Urinary bladder (tissue), 4 donors: ENCODE measurements around the gene PCSK1N. TPM values are rescaled to one million over a fixed set of nuclear protein-coding genes. Genes with fewer than 3 reads are reported as not detected.
"Not testable (repeated sequence)": the region's sequence is repeated elsewhere in the genome, so short reads cannot be mapped to it uniquely, and the experiment has no call there.

Source experiments
- DNase-seq: peaks from one replicate; pipeline ENCODE4 v3.0.0-alpha.2; 2015; ENCODE audit errors: extremely low spot score
- H3K27ac ChIP-seq: one replicate; pipeline ENCODE4 v1.5.1; 2013; ENCODE audit warnings: low read depth, mild to moderate bottlenecking, moderate library complexity
- H3K36me3 ChIP-seq: one replicate; pipeline ENCODE4 v1.6.1; 2013; ENCODE audit warnings: mild to moderate bottlenecking, moderate library complexity; ENCODE audit not compliant: insufficient read depth
- H3K4me1 ChIP-seq: one replicate; pipeline ENCODE4 v1.6.1; 2013; ENCODE audit warnings: mild to moderate bottlenecking, moderate library complexity; ENCODE audit not compliant: insufficient read depth
- H3K4me3 ChIP-seq: one replicate; pipeline ENCODE4 v1.5.1; 2013; ENCODE audit warnings: low read depth, low read length
- WGBS: extraction: QIAGEN DNeasy Blood & Tissue Kit; methylation state at CpG from one replicate; pipeline ENCODE4 v1.1.7; 2013; 5-methylcytosine and 5-hydroxymethylcytosine counted together
- polyA plus RNA-seq: library from polyadenylated mRNA; stranded (reverse); fragments of 200-250 nt; gene quantifications from one replicate; pipeline ENCODE4 v1.2.3, GENCODE V29; 2013
- total RNA-seq: library from RNA; depleted of rRNA; stranded (reverse); fragments of >200 nt; gene quantifications from one replicate; pipeline ENCODE4 v1.2.3, GENCODE V29; 2014
- donor health status: healthy with polysubstance abuse.
- donor health status: healthy.

PCSK1N gene
- total and polyA plus RNA-seq, 2 donors, result 1.1 to 6.9 TPM

DNA sequence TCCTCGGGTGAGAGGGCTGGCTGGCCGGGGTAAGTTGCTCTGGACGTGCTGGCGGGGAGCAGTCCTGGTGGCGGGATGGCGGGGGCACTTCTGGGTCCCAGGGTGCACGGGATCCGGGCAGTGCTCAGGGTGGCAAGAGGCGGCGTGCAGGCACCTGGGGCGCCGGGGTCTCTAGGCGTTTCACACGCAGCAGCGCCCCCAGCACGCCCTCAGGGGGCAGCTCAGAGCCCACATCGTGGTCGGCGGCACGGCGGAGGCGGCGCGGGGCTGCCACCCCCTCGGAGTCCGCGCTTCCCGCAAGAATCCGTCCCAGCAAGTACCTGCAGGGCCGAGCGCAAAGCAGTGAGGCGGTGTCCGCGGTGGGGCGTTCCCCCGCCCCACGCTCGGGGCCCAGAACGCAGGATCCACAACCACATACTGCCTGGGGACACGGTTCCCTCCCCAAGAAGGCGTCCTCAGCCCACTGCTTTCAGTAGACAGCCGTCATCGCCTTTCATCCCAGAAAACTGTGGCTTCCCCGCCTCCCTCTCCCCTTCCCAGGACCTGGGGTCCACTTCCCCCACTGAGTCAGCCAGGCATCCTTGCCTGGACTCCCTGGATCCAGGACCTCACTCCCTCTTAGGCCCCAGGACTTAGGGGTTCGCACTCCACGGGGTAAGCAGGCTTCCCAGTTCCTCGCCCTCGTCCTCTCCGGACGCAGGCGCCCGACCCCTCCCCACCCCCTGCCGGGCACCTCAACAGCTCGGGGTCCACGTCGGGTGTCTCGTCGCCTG lies 4.1 kb downstream of the PCSK1N start:
- Histone ChIP-seq H3K36me3 (no peaks in the 10 kb centered on the region), H3K27ac (no peak overlapping the region), H3K4me3 (no peak overlapping the region), H3K4me1 (no peaks in the 10 kb centered on the region)
- no peak for DNase-seq
- WGBS, result 9% methylated on average over 56 of the region's 58 CpGs

DNA sequence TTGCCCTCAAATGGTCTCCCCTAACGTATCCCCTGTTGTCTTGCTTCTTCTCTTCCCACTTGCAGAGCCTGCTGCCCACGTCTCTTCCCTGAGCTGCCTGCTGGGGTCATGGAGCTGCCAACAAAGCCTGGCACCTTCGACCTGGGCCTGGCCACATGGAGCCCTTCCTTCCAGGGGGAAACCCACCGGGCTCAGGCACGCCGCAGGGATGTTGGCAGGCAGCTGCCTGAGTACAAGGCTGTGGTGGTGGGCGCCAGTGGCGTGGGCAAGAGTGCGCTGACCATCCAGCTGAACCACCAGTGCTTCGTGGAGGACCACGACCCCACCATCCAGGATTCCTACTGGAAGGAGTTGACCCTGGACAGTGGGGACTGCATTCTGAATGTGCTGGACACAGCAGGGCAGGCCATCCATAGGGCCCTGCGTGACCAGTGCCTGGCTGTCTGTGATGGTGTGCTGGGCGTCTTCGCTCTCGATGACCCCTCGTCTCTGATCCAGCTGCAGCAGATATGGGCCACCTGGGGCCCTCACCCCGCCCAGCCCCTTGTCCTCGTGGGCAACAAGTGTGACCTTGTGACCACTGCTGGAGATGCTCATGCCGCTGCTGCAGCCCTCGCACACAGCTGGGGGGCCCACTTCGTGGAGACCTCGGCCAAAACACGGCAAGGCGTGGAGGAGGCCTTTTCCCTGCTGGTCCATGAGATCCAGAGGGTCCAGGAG lies 6.2 kb downstream of the PCSK1N start:
- Histone ChIP-seq H3K36me3 (no peaks in the 10 kb centered on the region), H3K27ac (no peak overlapping the region), H3K4me1 (no peaks in the 10 kb centered on the region), H3K4me3 (no peak overlapping the region)
- 92% methylated on average over 24 of the region's 24 CpGs for WGBS
- DNase-seq, result no peak

DNA sequence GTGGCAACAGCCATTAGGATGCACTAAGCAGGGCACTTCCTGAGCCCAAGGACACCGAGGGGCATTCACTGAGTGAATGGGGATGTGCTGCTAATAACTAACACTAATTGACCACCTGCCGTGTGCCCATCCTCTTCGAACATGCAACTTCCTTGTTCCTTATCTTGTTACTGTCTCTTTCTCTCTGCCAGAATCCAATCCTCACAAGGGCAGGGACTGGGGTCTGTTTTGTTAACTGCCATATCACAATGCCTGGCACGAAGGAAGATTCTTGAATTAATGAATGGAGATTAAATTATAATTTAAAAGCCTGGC lies 7.8 kb downstream of the PCSK1N start:
- Histone ChIP-seq H3K4me1 (no peaks in the 10 kb centered on the region), H3K4me3 (no peak overlapping the region), H3K27ac (no peak overlapping the region), H3K36me3 (no peaks in the 10 kb centered on the region)
- 70% methylated on average over 4 of the region's 4 CpGs for WGBS
- DNase-seq, result no peak

DNA sequence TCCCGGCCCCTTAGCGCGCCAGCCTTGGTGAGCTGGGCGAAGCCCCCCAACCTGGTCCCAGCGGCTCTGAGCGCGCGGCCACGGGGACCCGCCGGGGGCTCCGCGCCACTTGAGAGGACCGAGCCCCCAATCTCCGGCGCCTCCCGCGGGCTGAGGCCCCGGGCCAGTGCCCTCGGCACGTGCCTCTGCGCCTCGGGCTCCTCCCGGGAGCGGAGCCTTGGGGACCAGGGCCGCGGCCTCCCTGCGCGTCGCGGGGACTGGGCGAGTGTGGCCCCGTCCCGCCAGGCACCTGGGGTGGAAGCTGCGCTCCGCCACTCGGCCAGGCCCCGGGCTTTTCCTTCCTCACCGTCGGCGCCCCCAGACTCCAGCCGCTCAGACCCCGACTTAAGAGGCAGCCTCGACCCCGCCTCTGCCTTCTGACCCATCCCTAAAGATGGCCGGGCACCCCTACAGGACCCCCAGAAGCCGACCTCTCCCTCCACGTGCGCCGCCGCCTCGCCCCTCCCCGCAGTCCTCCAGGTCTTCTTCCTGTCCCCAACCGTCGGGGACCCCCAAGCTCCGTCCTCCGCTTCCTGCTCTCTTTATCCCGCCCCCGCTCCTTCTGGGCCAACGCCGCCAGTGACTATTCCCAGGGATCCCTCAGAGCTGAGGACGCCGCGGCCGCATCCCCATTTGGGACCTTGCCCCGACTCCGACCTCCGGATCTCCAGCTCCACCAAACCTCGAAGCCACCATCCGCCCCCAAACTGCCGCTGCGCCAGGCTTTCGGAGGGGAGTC lies 8.3 kb downstream of the PCSK1N start:
- Histone ChIP-seq H3K36me3 (no peaks in the 10 kb centered on the region), H3K4me1 (no peaks in the 10 kb centered on the region), H3K4me3 (no peak overlapping the region), H3K27ac (no peak overlapping the region)
- no peak for DNase-seq
- 39% methylated on average over 72 of the region's 73 CpGs for WGBS

DNA sequence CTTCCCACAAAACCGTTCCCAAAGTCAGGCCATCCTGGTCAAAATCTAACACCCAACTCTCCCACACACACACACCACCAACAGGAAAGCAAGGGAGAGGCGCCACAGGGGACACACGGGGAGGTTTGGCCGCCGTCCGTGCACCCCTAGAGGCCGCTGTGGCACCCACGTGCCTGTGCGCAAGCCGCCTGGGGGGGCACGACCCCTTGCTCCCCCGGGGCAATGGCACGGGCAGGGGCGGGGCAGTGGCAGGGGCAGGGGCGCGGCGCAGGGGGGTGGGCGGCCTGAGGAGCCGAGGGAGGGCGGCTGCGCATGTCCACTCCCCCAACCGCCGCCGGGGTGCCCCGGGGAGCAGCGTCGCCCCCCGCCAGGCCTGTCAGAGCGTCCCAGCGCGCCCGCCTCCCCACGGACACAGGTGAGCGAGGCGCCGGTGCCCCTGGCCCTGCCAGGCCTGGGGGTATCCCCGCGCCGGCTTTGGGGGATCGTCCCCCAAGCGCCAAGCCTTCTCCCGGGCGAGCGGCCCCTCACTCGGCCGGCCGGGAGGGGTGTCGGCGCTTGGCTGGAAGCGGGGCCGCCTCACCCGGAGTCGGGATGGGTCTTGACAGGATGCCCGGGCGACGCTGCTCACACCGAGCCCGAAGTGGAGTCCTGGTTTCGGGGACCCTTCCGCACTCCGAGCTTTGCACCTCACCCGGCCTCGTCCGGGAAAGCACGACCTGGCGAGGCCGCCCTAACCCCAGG lies 9.1 kb downstream of the PCSK1N start, which contains the start of gene ERAS:
TSS of gene ERAS (plus strand) at position 379 of the 741 bp plus-strand sequence. CDS start 2,611 bp downstream, outside the sequence.
- H3K4me3 ChIP-seq, result no peak within 1 kb of the TSS
- no peaks in the 10 kb centered on the region for H3K4me1 ChIP-seq
- WGBS, result 45% methylated on average over 61 of the region's 67 CpGs
- no peak within 1 kb of the TSS for H3K27ac ChIP-seq
- no peaks in the 10 kb centered on the region for H3K36me3 ChIP-seq
- DNase-seq, result no peak

DNA sequence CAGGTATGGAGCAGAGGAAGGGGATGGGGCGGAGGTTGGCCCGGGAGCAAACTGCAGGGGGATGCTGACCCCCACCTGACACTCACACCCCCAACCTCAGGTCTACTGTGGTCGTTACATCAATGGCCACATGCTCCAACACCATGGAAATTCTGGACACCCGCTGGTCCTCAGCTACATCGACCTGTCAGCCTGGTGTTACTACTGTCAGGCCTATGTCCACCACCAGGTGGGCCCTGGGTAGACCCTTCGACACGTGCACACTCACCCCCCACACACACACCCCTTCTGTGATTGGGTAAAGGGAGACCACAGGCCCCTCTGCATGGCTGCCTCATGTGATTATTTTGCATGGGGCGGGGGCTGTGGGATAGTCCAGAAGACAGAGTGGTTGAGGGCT lies 11.3 kb downstream of the PCSK1N start:
- H3K27ac ChIP-seq, result no peak overlapping the region
- no peak overlapping the region for H3K4me3 ChIP-seq
- H3K4me1 ChIP-seq, result no peaks in the 10 kb centered on the region
- DNase-seq, result no peak
- no peaks in the 10 kb centered on the region for H3K36me3 ChIP-seq
- WGBS, result 95% methylated on average over 8 of the region's 8 CpGs

DNA sequence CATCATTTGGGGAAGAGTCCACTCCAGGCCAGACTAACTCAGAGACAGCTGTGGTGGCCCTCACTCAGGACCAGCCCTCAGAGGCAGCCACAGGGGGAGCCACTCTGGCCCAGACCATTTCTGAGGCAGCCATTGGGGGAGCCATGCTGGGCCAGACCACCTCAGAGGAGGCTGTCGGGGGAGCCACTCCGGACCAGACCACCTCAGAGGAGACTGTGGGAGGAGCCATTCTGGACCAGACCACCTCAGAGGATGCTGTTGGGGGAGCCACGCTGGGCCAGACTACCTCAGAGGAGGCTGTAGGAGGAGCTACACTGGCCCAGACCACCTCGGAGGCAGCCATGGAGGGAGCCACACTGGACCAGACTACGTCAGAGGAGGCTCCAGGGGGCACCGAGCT lies 12.4 kb downstream of the PCSK1N start:
- no peaks in the 10 kb centered on the region for H3K36me3 ChIP-seq
- no peak overlapping the region for H3K4me3 ChIP-seq
- no peak overlapping the region for H3K27ac ChIP-seq
- no peaks in the 10 kb centered on the region for H3K4me1 ChIP-seq
- 77% methylated on average over 6 of the region's 6 CpGs for WGBS
- DNase-seq, result no peak

DNA sequence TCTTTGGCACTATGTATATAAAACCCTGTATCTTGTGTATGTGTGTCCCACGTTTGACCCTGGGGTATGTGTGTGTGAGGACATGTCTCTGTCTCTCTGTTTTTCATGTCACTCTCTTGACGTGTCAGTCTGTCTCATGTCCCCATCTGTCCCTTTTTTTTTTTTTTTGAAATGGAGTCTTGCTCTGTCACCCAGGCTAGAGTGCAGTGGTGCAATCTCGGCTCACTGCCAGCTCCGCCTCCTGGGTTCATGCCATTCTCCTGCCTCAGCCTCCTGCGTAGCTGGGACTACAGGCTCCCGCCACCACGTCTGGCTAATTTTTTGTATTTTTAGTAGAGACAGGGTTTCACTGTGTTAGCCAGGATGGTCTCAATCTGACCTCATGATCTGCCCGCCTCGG lies 16.0 kb downstream of the PCSK1N start:
- DNase-seq, H3K36me3 ChIP-seq, H3K27ac ChIP-seq, H3K4me3 ChIP-seq, H3K4me1 ChIP-seq: not testable (repeated sequence)
- WGBS, result 83% methylated on average over 9 of the region's 9 CpGs

DNA sequence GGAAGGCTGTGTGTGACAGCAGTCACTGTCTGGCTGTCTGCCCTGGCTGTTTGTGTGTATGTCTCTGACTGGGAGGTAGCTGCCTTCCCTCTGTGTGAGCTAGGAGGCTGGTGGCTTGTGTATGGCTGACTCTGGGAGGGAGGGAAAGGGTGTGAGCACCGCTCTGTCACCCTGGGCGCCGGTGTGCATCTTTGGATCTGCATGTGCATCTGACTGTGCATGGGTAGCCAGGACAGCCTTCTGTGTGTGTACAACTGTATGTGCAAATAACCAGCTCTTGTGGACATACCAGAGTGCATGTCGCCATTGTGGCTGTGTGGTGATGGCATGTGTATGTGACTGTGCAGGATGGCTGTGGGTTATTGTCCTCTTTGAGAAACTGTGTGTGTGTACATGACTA lies 16.5 kb downstream of the PCSK1N start:
- no peak overlapping the region for H3K4me3 ChIP-seq
- 94% methylated on average over 4 of the region's 4 CpGs for WGBS
- peaks cover 2% of the 10 kb centered on the region for H3K36me3 ChIP-seq
- no peaks in the 10 kb centered on the region for H3K4me1 ChIP-seq
- H3K27ac ChIP-seq, result no peak overlapping the region
- DNase-seq, result no peak

DNA sequence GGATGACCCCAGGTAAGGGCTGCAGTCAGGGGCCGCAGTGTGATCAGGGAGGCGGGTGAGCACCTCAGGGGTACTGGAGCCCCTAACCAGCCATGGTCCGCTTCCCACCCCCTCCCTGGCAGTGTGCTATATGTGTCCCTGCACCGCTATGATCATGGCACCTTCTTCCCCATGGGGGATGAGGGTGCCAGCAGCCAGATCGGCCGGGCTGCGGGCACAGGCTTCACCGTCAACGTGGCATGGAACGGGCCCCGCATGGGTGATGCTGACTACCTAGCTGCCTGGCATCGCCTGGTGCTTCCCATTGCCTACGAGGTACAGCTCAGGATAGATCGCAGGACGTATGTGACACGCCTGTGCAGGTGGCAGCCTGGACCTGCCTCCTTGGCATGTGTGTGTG lies 17.3 kb downstream of the PCSK1N start:
- H3K4me3 ChIP-seq, result no peak overlapping the region
- no peaks in the 10 kb centered on the region for H3K4me1 ChIP-seq
- no peak overlapping the region for H3K27ac ChIP-seq
- H3K36me3 ChIP-seq, result peaks cover 4% of the 10 kb centered on the region
- 97% methylated on average over 16 of the region's 16 CpGs for WGBS
- DNase-seq, result no peak

DNA sequence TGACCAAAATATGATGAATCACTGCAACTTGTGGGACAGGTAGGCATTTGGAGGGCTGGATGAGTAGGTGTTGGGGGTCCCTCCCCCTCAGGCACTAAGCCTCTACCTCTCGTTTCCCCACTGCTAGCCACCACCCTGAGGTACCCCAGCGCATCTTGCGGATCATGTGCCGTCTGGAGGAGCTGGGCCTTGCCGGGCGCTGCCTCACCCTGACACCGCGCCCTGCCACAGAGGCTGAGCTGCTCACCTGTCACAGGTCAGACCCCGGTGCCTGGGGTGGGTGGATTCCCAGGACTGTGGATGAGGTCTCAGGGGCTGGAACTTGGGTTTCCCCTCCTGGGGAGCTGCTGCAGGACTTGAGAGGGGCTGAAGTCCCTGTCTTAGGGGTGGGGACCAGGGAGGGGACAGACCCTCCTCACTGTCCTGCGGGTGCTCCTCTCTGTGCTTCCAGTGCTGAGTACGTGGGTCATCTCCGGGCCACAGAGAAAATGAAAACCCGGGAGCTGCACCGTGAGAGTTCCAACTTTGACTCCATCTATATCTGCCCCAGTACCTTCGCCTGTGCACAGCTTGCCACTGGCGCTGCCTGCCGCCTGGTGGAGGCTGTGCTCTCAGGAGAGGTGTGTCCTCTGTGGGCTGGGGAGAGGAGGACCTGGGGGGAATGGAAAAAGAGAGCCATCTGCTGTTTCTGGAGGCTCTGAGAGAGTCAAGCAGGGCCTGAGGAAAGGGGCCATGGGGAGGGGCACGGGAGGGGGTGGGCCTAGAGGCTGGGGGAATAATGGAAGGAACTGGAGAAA lies 19.2 kb downstream of the PCSK1N start:
- WGBS, result 94% methylated on average over 18 of the region's 18 CpGs
- peaks cover 4% of the 10 kb centered on the region for H3K36me3 ChIP-seq
- no peak for DNase-seq

DNA sequence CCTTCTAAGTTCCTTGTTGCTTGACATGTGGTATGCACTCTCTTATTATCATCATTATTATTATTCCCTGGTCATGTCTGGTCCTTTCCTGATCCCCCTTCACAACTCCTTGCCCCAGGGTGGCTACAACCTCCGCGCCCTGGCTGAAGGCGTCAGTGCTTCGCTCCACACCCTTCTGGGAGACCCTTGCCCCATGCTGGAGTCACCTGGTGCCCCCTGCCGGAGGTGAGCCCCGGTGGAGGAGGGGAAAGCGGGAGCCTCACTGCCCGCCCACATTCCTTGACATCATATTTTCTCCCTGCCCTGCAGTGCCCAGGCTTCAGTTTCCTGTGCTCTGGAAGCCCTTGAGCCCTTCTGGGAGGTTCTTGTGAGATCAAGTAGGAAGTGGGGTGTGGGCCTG lies 20.1 kb downstream of the PCSK1N start:
- no peak for DNase-seq
- Histone ChIP-seq H3K4me1 (no peaks in the 10 kb centered on the region), H3K36me3 (peaks cover 4% of the 10 kb centered on the region), H3K4me3 (no peak overlapping the region), H3K27ac (no peak overlapping the region)
- 81% methylated on average over 8 of the region's 8 CpGs for WGBS

More for the DNA sequence above, 19.2 kb downstream of the PCSK1N start:
- no peaks in the 10 kb centered on the region for H3K4me1 ChIP-seq
- H3K27ac ChIP-seq, result no peak overlapping the region
- no peak overlapping the region for H3K4me3 ChIP-seq

DNA sequence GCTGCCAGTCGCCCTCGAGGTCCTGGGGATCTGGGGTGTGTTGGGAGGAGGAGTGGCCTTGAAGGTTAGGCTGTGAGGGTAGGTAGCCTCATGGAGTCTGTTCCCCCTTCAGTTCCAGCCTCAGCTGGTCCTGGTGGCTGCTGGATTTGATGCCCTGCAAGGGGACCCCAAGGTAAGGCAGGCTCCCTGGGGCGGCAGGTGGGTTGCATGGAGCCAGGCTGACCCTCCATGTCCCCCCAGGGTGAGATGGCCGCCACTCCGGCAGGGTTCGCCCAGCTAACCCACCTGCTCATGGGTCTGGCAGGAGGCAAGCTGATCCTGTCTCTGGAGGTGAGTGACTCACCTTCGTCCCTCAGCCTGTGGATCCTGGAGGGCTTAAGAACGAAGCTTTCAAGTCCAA lies 20.7 kb downstream of the PCSK1N start:
- DNase-seq, result no peak
- 93% methylated on average over 8 of the region's 8 CpGs for WGBS
- Histone ChIP-seq H3K27ac (no peak overlapping the region), H3K4me1 (no peaks in the 10 kb centered on the region), H3K36me3 (peaks cover 4% of the 10 kb centered on the region), H3K4me3 (no peak overlapping the region)
